Parathyroid adenoma (tissue), 2 donors: ENCODE data around the gene HEXD.
"Not testable (repeated sequence)": the region's sequence is repeated elsewhere in the genome, so short reads cannot be mapped to it uniquely, and the experiment has no call there.

Source experiments
- H2AFZ ChIP-seq: fragments of 300-600 bp; sonication (generic); one replicate; pipeline ENCODE4 v1.7.0; 2017; ENCODE audit warnings: antibody characterized with exemption, mild to moderate bottlenecking
- H3K27ac ChIP-seq: fragments of 300-600 bp; sonication (generic); one replicate; pipeline ENCODE4 v1.7.0; 2017
- H3K27me3 ChIP-seq: fragments of 300-600 bp; sonication (generic); one replicate; pipeline ENCODE4 v1.7.0; 2017; ENCODE audit warnings: low read length; ENCODE audit not compliant: control insufficient read depth, insufficient read depth
- H3K36me3 ChIP-seq: fragments of 300-600 bp; sonication (generic); one replicate; pipeline ENCODE4 v1.7.0; 2017; ENCODE audit warnings: low read length; ENCODE audit not compliant: control insufficient read depth, insufficient read depth
- H3K4me1 ChIP-seq: fragments of 300-600 bp; sonication (generic); one replicate; pipeline ENCODE4 v1.7.0; 2017; ENCODE audit warnings: control low read depth
- H3K4me2 ChIP-seq: fragments of 300-600 bp; sonication (generic); one replicate; pipeline ENCODE4 v1.7.0; 2017; ENCODE audit warnings: low read length
- H3K4me3 ChIP-seq: fragments of 300-600 bp; sonication (generic); one replicate; pipeline ENCODE4 v1.7.0; 2017; ENCODE audit warnings: low read depth, low read length
- H3K79me2 ChIP-seq: fragments of 300-600 bp; sonication (generic); one replicate; pipeline ENCODE4 v1.7.0; 2017; ENCODE audit warnings: control low read depth
- H3K9ac ChIP-seq: fragments of 300-600 bp; sonication (generic); one replicate; pipeline ENCODE4 v1.7.0; 2017; ENCODE audit warnings: mild to moderate bottlenecking
- H3K9me3 ChIP-seq: fragments of 300-600 bp; sonication (generic); one replicate; pipeline ENCODE4 v1.7.0; 2017; ENCODE audit warnings: low read length; ENCODE audit not compliant: control insufficient read depth
- TF ChIP-seq, protein P1 (sequence below): fragments of 300-600 bp; sonication (generic); IDR thresholded peaks from one replicate; pipeline ENCODE4 v1.7.0; 2017; ENCODE audit warnings: antibody characterized with exemption, mild to moderate bottlenecking
- donor health status: primary hyperparathyroidism.

HEXD gene

GRCh38 chr17:82372249-82373071 is 45.7 kb upstream of the HEXD start:
- peaks cover 16% of the 10 kb centered on the region for H3K27me3 ChIP-seq
- H3K4me1 ChIP-seq: peaks cover 6% of the 10 kb centered on the region
- H3K9ac ChIP-seq: no peak overlapping the region
- TF ChIP-seq, protein P1, sequence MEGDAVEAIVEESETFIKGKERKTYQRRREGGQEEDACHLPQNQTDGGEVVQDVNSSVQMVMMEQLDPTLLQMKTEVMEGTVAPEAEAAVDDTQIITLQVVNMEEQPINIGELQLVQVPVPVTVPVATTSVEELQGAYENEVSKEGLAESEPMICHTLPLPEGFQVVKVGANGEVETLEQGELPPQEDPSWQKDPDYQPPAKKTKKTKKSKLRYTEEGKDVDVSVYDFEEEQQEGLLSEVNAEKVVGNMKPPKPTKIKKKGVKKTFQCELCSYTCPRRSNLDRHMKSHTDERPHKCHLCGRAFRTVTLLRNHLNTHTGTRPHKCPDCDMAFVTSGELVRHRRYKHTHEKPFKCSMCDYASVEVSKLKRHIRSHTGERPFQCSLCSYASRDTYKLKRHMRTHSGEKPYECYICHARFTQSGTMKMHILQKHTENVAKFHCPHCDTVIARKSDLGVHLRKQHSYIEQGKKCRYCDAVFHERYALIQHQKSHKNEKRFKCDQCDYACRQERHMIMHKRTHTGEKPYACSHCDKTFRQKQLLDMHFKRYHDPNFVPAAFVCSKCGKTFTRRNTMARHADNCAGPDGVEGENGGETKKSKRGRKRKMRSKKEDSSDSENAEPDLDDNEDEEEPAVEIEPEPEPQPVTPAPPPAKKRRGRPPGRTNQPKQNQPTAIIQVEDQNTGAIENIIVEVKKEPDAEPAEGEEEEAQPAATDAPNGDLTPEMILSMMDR: no peak
- no peak overlapping the region for H3K4me2 ChIP-seq
- H2AFZ ChIP-seq: no peak overlapping the region
- H3K9me3 ChIP-seq: no peaks in the 10 kb centered on the region
- no peaks in the 10 kb centered on the region for H3K36me3 ChIP-seq
- H3K79me2 ChIP-seq: no peaks in the 10 kb centered on the region
- H3K4me3 ChIP-seq: no peak overlapping the region
- H3K27ac ChIP-seq: no peak overlapping the region

- peaks cover 16% of the 10 kb centered on the region for H3K27me3 ChIP-seq
- H3K4me1 ChIP-seq: not testable (repeated sequence)
Measured at GRCh38 chr17:82373072-82373452, 45.1 kb upstream of the HEXD start.

DNA sequence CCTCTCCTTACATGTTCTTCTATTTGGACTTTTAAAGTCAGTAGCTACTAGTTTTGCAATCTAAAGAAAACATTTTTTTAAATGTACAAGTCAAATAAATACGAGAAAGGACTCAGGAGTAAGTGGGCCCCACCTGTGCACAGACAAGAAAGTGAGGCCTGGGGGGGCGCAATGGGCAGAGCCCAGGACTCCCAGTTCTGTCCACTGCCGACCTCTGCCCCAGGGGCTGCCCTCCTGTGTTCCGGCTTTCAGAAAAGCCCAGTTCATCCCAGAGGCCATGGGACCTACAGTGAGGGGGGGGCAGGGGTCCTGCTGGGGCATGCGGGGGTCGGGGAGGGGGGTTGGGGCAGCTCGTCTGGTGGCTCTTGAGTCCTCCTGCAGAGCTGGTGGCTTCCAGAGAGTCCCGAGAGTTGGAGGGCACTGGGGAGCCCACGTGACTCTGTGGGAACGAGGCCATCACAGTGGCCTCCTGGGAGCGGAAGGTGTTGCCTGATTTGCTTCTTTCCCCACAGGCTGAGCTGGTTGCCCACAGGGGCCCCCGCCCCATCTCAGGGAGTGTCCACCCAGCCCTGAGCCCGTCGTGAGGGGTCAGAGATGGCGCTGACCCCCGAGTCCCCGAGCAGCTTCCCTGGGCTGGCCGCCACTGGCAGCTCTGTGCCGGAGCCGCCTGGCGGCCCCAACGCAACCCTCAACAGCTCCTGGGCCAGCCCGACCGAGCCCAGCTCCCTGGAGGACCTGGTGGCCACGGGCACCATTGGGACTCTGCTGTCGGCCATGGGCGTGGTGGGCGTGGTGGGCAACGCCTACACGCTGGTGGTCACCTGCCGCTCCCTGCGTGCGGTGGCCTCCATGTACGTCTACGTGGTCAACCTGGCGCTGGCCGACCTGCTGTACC is 44.2 kb upstream of the HEXD start:
- Histone ChIP-seq H3K4me3 (no peak overlapping the region), H2AFZ (no peak overlapping the region), H3K27me3 (peaks cover 16% of the 10 kb centered on the region), H3K27ac (no peak overlapping the region), H3K79me2 (no peaks in the 10 kb centered on the region), H3K4me1 (peaks cover 6% of the 10 kb centered on the region), H3K36me3 (no peaks in the 10 kb centered on the region), H3K9ac (no peak overlapping the region), H3K4me2 (no peak overlapping the region), H3K9me3 (no peaks in the 10 kb centered on the region)
- TF ChIP-seq, protein P1: no peak

More at GRCh38 chr17:82373072-82373452, 45.1 kb upstream of the HEXD start:
- not testable (repeated sequence) for H3K79me2 ChIP-seq, H3K36me3 ChIP-seq, H3K9me3 ChIP-seq, H3K27ac ChIP-seq, H3K9ac ChIP-seq, H2AFZ ChIP-seq, H3K4me3 ChIP-seq, H3K4me2 ChIP-seq

GRCh38 chr17:82374626-82375331 is 43.4 kb upstream of the HEXD start:
- no peak overlapping the region for H2AFZ ChIP-seq

More at GRCh38 chr17:82374626-82375331, 43.4 kb upstream of the HEXD start:
- H3K9ac ChIP-seq: no peak overlapping the region
- H3K4me2 ChIP-seq: no peak overlapping the region
- TF ChIP-seq, protein P1: no peak
- H3K27me3 ChIP-seq: peaks cover 16% of the 10 kb centered on the region
- H3K27ac ChIP-seq: no peak overlapping the region
- peaks cover 6% of the 10 kb centered on the region for H3K4me1 ChIP-seq
- no peaks in the 10 kb centered on the region for H3K36me3 ChIP-seq
- no peaks in the 10 kb centered on the region for H3K79me2 ChIP-seq
- H3K4me3 ChIP-seq: no peak overlapping the region
- no peaks in the 10 kb centered on the region for H3K9me3 ChIP-seq
